ENCODE measurements around the gene PCDHGA2. TPM values are rescaled to one million over a fixed set of nuclear protein-coding genes. Genes with fewer than 3 reads are reported as not detected.

Gene PCDHGA2
- total and polyA plus RNA-seq, 9 of the 15 experiments (the other 6 are each of a cell fraction or from before 2014, with no cell fraction given): 0.07 to 0.27 (median 0.15) TPM; not detected in 2

GRCh38 chr5:141298376-141298775, 40.2 kb upstream of the PCDHGA2 start (continued):
- no peak for TF ChIP-seq TSHZ1 (CRISPR knock-in tag; IDR thresholded peaks at IDR 0.05)
- peak; percentile 36; the same call in 1 of the 2 replicates for TF ChIP-seq EP300 (IDR thresholded peaks at IDR 0.05; ENCODE audit: low read length)
- TF ChIP-seq MBD2 (IDR thresholded peaks at IDR 0.05; ENCODE audit: borderline replicate concordance, low read depth): no peak
- peak; percentile 94 for TF ChIP-seq CBFA2T3 (IDR thresholded peaks at IDR 0.05)
- no peak for TF ChIP-seq FOXA1 (IDR thresholded peaks at IDR 0.05; ENCODE audit: borderline replicate concordance)
- TF ChIP-seq ZNF766 (CRISPR knock-in tag; conservative IDR thresholded peaks at IDR 0.05): peak; percentile 70
- no peak for TF ChIP-seq TAF1 (IDR thresholded peaks at IDR 0.05; ENCODE audit: control insufficient read depth, extremely low read depth, insufficient read depth, low read length, severe bottlenecking)
- no peak for TF ChIP-seq ZNF3 (CRISPR knock-in tag; IDR thresholded peaks at IDR 0.05)
- TF ChIP-seq BRF1 (IDR thresholded peaks at IDR 0.05; ENCODE audit: borderline replicate concordance, extremely low read depth, insufficient read length): no peak
- TF ChIP-seq RHOXF2B (CRISPR knock-in tag; conservative IDR thresholded peaks at IDR 0.05): no peak
- peak; percentile 72 for TF ChIP-seq TCF3 (CRISPR knock-in tag; IDR thresholded peaks at IDR 0.05)
- TF ChIP-seq TAL1 (IDR thresholded peaks at IDR 0.05): peak; percentile 88
- no peak for TF ChIP-seq HOXB6 (CRISPR knock-in tag; IDR thresholded peaks at IDR 0.05; ENCODE audit: borderline replicate concordance)
- peak; percentile 87 for TF ChIP-seq SMAD4 (CRISPR knock-in tag; conservative IDR thresholded peaks at IDR 0.05)
- TF ChIP-seq MYNN (IDR thresholded peaks at IDR 0.05): peak; percentile 48; the same call in 1 of the 2 replicates
- no peak for TF ChIP-seq MYNN (CRISPR knock-in tag; IDR thresholded peaks at IDR 0.05)
- TF ChIP-seq, protein P1, sequence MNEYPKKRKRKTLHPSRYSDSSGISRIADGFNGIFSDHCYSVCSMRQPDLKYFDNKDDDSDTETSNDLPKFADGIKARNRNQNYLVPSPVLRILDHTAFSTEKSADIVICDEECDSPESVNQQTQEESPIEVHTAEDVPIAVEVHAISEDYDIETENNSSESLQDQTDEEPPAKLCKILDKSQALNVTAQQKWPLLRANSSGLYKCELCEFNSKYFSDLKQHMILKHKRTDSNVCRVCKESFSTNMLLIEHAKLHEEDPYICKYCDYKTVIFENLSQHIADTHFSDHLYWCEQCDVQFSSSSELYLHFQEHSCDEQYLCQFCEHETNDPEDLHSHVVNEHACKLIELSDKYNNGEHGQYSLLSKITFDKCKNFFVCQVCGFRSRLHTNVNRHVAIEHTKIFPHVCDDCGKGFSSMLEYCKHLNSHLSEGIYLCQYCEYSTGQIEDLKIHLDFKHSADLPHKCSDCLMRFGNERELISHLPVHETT (CRISPR knock-in tag; conservative IDR thresholded peaks at IDR 0.05 in 1 of 2, IDR thresholded peaks at IDR 0.05 in 1 of 2): 0 out of 4 replicates have a peak, but pooled peaks of 1 of the 2 experiments have one; percentile 23
- TF ChIP-seq ZBTB8A (IDR thresholded peaks at IDR 0.05; ENCODE audit: partially characterized antibody): no peak
- no peak for TF ChIP-seq MBD1 (CRISPR knock-in tag; IDR thresholded peaks at IDR 0.05)
- TF ChIP-seq ZNF124 (CRISPR knock-in tag; IDR thresholded peaks at IDR 0.05): no peak
- TF ChIP-seq TRIM24 (IDR thresholded peaks at IDR 0.05): peak; percentile 88
- no peak for TF ChIP-seq SRSF1 (IDR thresholded peaks at IDR 0.05; ENCODE audit: low read depth, low read length)
- peak; percentile 72; the same call in 1 of the 2 replicates for TF ChIP-seq DMBX1 (CRISPR knock-in tag; IDR thresholded peaks at IDR 0.05; ENCODE audit: borderline replicate concordance)
